Measurements from ENCODE around the gene CHCHD5.
"Not testable (repeated sequence)": the region's sequence is repeated elsewhere in the genome, so short reads cannot be mapped to it uniquely, and the experiment has no call there.

Gene CHCHD5

DNA sequence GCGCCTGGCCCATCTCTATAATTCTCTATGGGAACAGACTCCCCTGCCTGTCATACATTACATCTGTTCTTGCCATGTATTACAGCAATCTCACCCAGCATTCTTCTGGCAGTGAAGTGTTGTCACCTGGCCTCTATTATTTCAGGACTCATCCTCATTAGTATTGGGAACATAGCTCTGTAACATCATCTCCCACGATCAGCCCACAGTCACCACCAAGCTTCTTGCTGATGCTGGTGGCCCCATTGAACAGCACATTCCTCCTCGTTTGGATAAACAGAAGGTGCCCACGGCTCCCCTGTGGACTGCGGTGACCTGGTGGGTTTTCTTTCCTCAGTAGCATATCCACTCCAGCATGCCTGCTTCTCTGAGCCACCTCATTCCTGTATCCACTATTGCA is 21.5 kb downstream of the CHCHD5 start:
- Mint-ChIP-seq H3K9me3 (peaks cover 8% of the 10 kb centered on the region), H3K4me1 (no peaks in the 10 kb centered on the region), H3K27me3 (no peaks in the 10 kb centered on the region), H3K4me3 (no peak overlapping the region), H3K36me3 (peaks cover 9% of the 10 kb centered on the region), H3K27ac (no peak overlapping the region)
- ATAC-seq = no peak

DNA sequence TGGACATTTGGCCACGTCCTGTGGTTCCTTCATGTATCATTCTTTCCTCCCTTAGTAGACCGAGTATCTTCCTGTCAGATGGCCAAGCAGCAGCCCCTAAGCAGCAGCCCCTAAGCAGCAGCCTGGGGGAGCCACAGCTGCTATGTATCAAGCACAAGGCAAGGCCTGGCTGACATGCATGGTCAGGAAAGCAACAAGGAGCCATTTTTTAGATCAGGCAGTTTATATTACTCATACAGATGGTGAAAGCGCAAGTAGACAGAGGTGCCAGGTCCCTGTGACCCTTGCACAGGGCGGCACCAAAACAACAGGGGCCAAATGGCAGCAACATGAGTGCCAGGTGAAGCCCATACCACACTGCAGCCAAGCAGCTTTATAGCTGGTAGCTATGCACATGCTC is 22.1 kb downstream of the CHCHD5 start:
- H3K27me3 Mint-ChIP-seq = no peaks in the 10 kb centered on the region
- no peaks in the 10 kb centered on the region for H3K4me1 Mint-ChIP-seq
- peaks cover 8% of the 10 kb centered on the region for H3K9me3 Mint-ChIP-seq
- no peak overlapping the region for H3K4me3 Mint-ChIP-seq
- peaks cover 9% of the 10 kb centered on the region for H3K36me3 Mint-ChIP-seq
- no peak overlapping the region for H3K27ac Mint-ChIP-seq
- no peak for ATAC-seq

DNA sequence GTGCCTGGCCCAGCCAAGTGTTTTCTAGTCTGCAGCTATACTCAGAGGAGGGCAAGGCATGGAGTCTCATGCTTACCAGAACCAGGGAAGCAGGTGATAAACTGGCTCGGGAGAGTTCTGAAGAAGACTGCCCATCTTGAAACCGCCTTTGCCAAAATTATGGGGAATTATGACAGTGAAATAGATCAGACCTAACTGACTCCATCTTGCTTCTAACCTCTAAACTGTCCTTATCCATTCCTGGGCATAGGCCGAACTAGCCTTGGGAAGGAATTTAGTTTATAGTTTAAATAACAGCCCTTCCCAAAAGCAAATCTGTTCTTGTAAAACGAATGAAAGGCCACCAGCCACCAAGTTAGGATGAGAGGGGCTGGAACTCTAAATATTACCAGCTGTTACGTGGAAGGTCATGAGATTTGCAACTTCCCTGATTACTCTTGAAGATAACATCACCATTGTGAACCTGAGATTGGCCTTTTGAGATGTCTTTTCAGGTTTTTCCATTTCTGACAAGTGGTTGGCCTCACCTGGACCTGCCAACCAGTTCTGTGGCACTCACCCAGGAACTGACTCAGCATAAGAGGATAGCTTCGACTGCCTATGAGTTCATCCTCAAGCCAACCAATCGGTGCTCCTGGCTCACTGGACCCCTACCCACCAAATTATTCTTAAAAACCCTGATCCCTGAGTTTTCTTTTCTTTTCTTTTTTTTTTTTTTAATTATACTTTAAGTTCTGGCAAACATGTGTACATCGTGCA is 23.4 kb downstream of the CHCHD5 start:
- Mint-ChIP-seq H3K9me3 (peaks cover 8% of the 10 kb centered on the region), H3K4me1 (no peaks in the 10 kb centered on the region), H3K36me3 (peaks cover 9% of the 10 kb centered on the region), H3K27me3 (no peaks in the 10 kb centered on the region), H3K27ac (no peak overlapping the region), H3K4me3 (no peak overlapping the region)
- ATAC-seq = no peak

DNA sequence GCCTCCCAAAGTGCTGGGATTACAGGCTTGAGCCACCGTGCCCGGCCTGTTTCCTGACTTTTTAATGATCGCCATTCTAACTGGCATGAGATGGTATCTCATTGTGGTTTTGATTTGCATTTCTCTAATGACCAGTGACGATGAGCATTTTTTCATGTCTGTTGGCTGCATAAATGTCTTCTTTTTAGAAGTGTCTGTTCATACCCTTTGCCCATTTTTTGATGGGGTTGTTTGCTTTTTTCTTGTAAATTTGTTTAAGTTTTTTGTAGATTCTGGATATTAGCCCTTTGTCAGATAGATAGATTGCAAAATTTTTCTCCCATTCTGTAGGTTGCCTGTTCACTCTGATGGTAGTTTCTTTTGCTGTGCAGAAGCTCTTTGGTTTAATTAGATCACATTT is 24.9 kb downstream of the CHCHD5 start:
- H3K4me3 Mint-ChIP-seq, H3K4me1 Mint-ChIP-seq, H3K36me3 Mint-ChIP-seq, H3K9me3 Mint-ChIP-seq, ATAC-seq, H3K27me3 Mint-ChIP-seq, H3K27ac Mint-ChIP-seq: not testable (repeated sequence)

DNA sequence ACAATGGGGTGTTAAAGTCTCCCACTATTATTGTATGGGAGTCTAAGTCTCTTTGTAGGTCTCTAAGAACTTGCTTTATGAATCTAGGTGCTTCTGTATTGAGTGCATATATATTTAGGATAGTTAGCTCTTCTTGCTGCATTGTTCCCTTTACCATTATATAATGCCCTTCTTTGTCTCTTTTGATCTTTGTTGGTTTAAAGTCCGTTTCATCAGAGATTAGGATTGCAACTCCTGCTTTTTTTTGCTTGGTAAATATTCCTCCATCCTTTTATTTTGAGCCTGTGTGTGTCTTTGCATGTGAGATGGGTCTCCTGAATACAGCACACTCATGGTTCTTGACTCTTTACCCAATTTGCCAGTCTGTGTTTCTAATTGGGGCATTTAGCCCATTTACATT is 27.9 kb downstream of the CHCHD5 start:
- H3K4me1 Mint-ChIP-seq, H3K36me3 Mint-ChIP-seq, H3K27ac Mint-ChIP-seq, ATAC-seq, H3K27me3 Mint-ChIP-seq, H3K9me3 Mint-ChIP-seq, H3K4me3 Mint-ChIP-seq: not testable (repeated sequence)

DNA sequence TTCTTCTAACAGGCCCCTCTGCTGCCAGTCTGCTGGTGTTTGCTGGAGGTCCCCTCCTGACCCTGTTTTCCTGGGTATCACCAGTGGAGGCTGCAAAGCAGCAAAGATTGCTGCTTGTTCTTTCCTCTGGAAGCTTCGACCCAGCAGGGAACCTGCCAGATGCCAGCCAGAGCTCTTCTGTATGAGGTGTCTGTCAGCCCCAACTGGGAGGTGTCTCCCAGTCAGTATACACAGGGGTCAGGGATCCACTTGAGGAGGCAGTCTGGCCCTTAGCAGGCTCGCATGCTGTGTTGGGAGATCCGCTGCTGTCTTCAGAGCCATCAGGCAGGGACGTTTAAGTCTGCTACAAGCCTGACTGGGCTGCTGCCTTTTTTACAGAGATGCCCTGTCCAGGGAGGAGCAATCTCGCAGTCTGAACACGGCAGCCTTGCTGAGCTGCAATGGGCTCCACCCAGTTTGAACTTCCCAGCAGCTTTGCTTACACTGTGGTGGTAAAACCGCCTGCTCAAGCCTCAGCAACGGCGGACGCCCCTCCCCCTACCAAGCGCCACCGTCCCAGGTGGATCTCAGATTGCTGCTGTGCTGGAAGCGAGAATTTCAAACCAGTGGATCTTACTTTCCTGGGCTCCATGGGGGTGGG is 29.9 kb downstream of the CHCHD5 start:
- H3K9me3 Mint-ChIP-seq = peaks cover 8% of the 10 kb centered on the region
- no peaks in the 10 kb centered on the region for H3K4me1 Mint-ChIP-seq
- no peak overlapping the region for H3K4me3 Mint-ChIP-seq
- no peak overlapping the region for H3K27ac Mint-ChIP-seq
- ATAC-seq = no peak
- no peaks in the 10 kb centered on the region for H3K27me3 Mint-ChIP-seq
- H3K36me3 Mint-ChIP-seq = peaks cover 9% of the 10 kb centered on the region

DNA sequence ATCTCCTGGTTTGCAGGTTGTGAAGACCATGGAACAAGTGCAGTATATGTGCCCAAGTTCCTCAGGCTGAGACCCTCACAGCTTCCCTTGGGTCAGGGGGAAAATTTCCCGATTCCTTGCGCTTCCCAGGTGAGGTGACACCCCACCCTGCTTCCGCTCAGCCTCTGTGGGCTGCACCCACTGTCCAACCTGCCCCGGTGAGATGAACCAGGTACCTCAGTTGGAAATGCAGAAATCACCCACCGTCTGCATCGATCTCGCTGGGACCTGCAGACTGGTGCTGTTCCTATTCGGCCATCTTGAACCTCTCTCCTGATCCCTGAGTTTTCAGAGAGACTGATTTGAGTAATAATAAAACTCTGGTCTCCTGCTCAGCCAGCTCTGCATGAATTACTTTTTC is 30.6 kb downstream of the CHCHD5 start:
- Mint-ChIP-seq H3K4me1 (no peaks in the 10 kb centered on the region), H3K4me3 (no peak overlapping the region), H3K27me3 (no peaks in the 10 kb centered on the region), H3K9me3 (peaks cover 3% of the 10 kb centered on the region), H3K27ac (no peak overlapping the region), H3K36me3 (peaks cover 3% of the 10 kb centered on the region)
- ATAC-seq = no peak

DNA sequence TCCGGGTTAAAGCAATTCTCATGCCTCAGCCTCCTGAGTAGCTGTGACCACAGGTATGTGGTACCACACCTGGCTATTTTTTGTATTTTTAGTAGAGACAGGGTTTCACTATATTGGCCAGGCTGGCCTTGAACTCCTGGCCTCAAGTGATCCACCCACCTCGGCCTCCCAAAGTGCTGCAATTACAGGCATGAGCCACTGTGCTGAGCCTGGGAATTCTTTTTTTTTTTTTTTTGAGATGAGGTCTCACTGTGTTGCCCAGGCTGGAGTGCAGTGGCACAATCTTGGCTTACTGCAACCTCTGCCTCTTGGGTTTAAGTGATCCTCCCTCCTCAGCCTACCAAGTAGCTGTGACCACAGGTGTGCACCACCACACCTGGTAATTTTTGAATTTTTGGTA is 31.4 kb downstream of the CHCHD5 start:
- H3K9me3 Mint-ChIP-seq, ATAC-seq, H3K4me3 Mint-ChIP-seq, H3K4me1 Mint-ChIP-seq, H3K27me3 Mint-ChIP-seq, H3K36me3 Mint-ChIP-seq, H3K27ac Mint-ChIP-seq: not testable (repeated sequence)

DNA sequence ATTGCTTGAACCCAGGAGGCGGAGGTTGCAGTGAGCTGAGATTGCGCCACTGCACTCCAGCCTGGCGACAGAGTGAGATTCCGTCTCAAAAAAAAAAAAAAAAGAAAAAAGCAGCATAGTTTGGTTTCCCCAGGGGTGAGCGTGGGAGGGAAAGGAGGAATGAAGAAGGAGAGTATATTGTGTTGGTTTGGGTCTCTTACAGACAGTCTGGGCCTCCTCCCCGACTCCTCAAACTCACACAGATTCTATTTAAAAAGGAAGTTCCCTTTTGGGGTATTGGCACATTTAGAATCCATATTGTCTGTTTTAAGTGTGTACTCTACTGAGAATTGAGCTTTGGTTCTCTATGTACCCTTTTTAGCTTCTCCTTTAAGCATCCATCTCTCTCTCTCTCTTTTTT is 34.0 kb downstream of the CHCHD5 start:
- no peak overlapping the region for H3K4me3 Mint-ChIP-seq
- ATAC-seq = no peak
- H3K27ac Mint-ChIP-seq = no peak overlapping the region
- no peaks in the 10 kb centered on the region for H3K36me3 Mint-ChIP-seq
- H3K9me3 Mint-ChIP-seq = no peaks in the 10 kb centered on the region
- H3K4me1 Mint-ChIP-seq = no peaks in the 10 kb centered on the region
- no peaks in the 10 kb centered on the region for H3K27me3 Mint-ChIP-seq

DNA sequence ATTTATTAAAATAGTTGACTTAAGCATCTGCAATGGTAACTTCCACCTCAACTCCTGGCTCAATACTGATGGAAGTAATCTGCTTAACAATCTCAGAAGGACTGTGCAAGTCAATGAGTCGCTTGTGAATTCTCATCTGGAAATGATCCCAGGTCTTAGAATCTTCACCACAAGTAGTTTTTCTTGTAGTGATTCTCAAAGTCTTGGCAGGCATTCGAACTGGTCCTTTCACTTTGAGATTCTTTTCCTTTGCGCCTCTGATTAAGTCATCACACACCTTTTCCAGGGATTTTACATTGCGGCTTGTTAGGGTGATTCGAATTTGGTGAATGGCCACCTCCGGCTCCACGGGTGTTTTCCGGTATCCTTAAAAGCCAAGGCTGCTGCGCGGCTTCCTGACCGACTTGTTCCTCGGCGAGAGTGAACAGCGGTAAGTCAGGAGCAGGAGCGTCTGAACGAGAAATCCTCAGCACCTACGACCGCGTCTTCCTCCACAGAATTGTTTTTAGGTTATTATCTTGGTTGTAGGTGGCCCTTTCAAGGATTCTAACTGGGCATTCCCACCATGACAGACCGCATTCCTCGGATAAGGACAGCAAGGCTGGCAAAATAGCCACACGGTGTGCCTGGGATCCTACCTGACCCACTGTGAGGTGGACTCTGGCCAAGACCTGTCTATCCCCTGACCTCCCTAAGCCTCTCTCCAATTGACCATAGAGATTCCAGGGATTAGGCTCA is 37.5 kb downstream of the CHCHD5 start:
- H3K4me1 Mint-ChIP-seq = peaks cover 20% of the 10 kb centered on the region
- H3K36me3 Mint-ChIP-seq = no peaks in the 10 kb centered on the region
- H3K27me3 Mint-ChIP-seq = no peaks in the 10 kb centered on the region
- H3K4me3 Mint-ChIP-seq = no peak overlapping the region
- no peaks in the 10 kb centered on the region for H3K9me3 Mint-ChIP-seq
- ATAC-seq = no peak
- H3K27ac Mint-ChIP-seq = no peak overlapping the region

DNA sequence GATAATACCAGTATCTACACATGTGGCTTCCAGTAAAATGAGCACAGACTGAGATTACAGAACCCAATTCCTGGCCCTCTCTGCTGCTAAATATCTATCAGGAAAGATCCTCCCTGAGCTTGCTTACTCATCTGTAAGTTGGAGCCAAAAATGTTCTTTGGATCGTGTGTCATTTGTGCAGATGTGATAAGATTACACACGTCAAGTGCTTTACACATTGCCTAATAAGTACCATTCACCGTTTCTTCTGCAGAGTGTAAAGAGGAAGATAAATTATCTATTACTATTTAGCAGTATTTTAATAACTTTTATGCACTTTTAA is 38.1 kb downstream of the CHCHD5 start:
- no peak overlapping the region for H3K27ac Mint-ChIP-seq
- H3K9me3 Mint-ChIP-seq = no peaks in the 10 kb centered on the region
- no peak for ATAC-seq
- no peak overlapping the region for H3K4me3 Mint-ChIP-seq
- H3K36me3 Mint-ChIP-seq = no peaks in the 10 kb centered on the region
- H3K4me1 Mint-ChIP-seq = peaks cover 22% of the 10 kb centered on the region
- no peaks in the 10 kb centered on the region for H3K27me3 Mint-ChIP-seq

DNA sequence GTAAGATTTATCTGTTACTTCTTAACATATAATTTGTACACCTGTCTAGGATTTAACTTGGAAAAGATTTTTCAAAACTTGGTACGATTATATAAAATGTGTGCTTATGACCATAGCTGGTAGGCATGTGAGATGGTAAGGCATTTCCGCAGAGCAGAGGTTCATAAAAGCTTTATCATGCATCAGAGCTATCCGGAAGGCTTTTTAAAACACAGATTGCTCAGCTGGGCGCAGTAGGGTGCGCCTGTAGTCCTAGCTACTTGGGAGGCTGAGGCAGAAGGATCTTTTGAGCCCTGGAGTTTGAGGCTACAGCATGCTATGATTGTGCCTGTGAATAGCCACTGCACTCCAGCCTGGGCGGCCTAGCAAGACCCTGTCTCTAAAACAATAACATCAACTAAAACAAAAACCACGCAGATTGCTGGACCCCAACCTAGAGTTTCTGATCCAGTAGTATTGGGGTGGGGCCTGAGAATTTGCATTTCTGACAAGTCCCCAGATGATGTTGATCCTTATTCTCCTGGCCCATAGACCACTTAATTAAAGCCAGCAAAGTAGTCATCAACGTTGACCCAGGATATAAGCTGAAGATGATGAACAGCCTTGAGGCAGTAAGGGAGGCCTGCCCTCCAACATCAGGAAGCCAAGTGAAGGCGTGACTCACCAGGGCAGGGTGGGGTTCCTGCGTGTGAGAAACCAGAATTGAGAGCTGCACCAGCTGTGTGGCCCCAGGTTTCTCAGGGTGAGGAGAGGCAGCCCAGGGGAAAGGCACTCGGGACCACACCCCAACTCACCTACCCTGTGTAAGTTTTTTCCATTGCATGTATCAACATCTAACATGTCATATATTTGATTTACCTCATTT is 39.7 kb downstream of the CHCHD5 start:
- Mint-ChIP-seq H3K27me3 (no peaks in the 10 kb centered on the region), H3K4me1 (peaks cover 22% of the 10 kb centered on the region), H3K4me3 (no peak overlapping the region), H3K27ac (peak overlapping the region; percentile 26), H3K36me3 (no peaks in the 10 kb centered on the region), H3K9me3 (no peaks in the 10 kb centered on the region)
- peak; percentile 74 for ATAC-seq

DNA sequence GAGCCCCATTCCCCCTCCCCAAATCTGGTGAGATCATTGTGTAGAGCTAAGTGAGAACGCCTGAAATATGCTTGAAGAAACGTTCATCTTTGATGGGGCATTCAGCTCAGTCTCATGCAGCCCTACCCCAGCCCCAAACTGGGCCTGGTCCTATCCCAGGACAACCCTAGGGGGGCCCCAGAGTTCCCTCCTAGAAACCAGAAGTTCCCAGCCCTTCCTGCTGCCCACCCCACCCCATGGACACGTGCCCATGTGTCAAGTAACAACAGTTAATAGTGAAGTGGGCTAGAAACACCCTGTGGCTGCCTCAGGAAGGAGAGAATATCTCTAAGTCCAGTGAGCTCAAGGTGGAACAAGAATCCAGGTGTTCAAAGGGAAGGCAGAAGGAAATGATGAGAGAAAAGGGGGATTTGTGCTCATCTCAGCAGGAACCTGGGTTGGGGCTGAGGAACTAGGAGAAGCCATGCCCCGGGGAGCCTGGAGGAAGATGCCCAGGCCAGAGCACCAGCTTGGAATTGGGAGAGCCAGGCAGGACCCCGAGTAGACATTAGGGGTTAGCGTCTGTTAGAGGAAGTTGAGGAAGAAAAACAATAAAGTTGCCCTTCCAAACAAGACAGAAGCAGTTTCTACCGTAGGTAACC is 41.2 kb downstream of the CHCHD5 start:
- no peak overlapping the region for H3K4me3 Mint-ChIP-seq
- H3K27me3 Mint-ChIP-seq = no peaks in the 10 kb centered on the region
- peaks cover 25% of the 10 kb centered on the region for H3K4me1 Mint-ChIP-seq
- H3K9me3 Mint-ChIP-seq = no peaks in the 10 kb centered on the region
- ATAC-seq = no peak
- peak overlapping the region; percentile 26 for H3K27ac Mint-ChIP-seq
- no peaks in the 10 kb centered on the region for H3K36me3 Mint-ChIP-seq

DNA sequence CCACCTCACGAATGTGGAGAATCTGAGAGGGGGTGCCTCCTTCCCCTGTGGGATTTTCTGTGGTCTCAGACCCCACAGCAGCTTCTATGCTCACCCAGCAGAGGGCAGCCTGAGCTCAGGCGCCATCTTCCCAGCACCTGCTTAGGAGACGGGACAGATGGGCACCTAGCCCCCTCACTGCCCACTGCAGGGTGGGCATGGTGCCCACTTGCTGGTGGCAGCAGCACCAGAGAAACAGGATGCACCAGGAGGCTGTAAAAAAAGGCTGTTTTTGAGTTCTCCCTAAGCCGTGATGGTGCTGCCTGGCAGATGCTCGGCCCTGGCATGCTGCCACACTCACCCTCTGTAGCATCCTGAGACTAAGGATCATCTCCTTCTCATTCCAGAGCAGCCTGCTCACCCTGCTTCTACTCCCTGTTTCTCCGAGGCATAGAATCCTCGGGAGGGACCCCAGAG is 42.2 kb downstream of the CHCHD5 start:
- Mint-ChIP-seq H3K27me3 (no peaks in the 10 kb centered on the region), H3K27ac (peak overlapping the region; percentile 32), H3K36me3 (no peaks in the 10 kb centered on the region), H3K4me1 (peaks cover 34% of the 10 kb centered on the region), H3K4me3 (peak overlapping the region; percentile 23), H3K9me3 (no peaks in the 10 kb centered on the region)
- peak; percentile 87 for ATAC-seq

Measured in stimulated activated memory B cell treated with anti-CD40 and anti-IgM and Interleukin-4, amounts not matched to agents 10 μg/mL and 1 μg/mL and 100 μg/mL, for 72 hours (primary cell).